NCI-H1930 (cell line): ENCODE measurements around the gene BRD4.
A peak's percentile ranks its signal among the peaks of the same experiment; 100 is the strongest.

Source experiments
- DNase-seq, 2 experiments: peaks; one replicate each; lab custom pipeline; 2025; lab: John Stamatoyannopoulos, UW

The BRD4 gene

GRCh38 chr19:15191982-15192381, 140.4 kb downstream of the BRD4 start:
- DNase-seq = no peak

- no peak for DNase-seq
Measured at GRCh38 chr19:15191514-15191913, 140.8 kb downstream of the BRD4 start.

- DNase-seq = no peak
Measured at GRCh38 chr19:15188851-15189250, 143.5 kb downstream of the BRD4 start.

GRCh38 chr19:15187026-15188007, 145.0 kb downstream of the BRD4 start:
- DNase-seq = peak; percentile 25 to 38
